Activated CD4-positive, alpha-beta memory T cell treated with anti-CD3 and anti-CD28 coated beads for 36 hours (primary cell): ENCODE data around the gene KLHL40. TPM values are rescaled to one million over a fixed set of nuclear protein-coding genes. Genes with fewer than 3 reads are reported as not detected.

Experiments
- CTCF ChIA-PET: fragments of 350-600 bp; sonication (Branson Sonifier 250); formaldehyde crosslinking; loops from one replicate; lab custom pipeline; 2021; ENCODE audit warnings: antibody characterized with exemption, inconsistent platforms; lab: Charles Lee
- POLR2A ChIA-PET: fragments of 350-600 bp; sonication (Branson Sonifier 250); formaldehyde crosslinking; loops from one replicate; lab custom pipeline; 2021; ENCODE audit warnings: antibody characterized with exemption; lab: Charles Lee
- DNase-seq: peaks from one replicate; pipeline ENCODE4 v3.0.0-alpha.2; 2020
- H3K27ac Mint-ChIP-seq: one replicate; pipeline ENCODE4 v1.8.0; 2021; ENCODE audit warnings: mixed read lengths
- H3K27me3 Mint-ChIP-seq: one replicate; pipeline ENCODE4 v1.8.0; 2021; ENCODE audit warnings: mixed read lengths
- H3K36me3 Mint-ChIP-seq: one replicate; pipeline ENCODE4 v1.8.0; 2021; ENCODE audit warnings: mixed read lengths
- H3K4me1 Mint-ChIP-seq: one replicate; pipeline ENCODE4 v1.8.0; 2021; ENCODE audit warnings: low read depth, mixed read lengths
- H3K4me3 Mint-ChIP-seq: one replicate; pipeline ENCODE4 v1.8.0; 2021; ENCODE audit warnings: mild to moderate bottlenecking, mixed read lengths
- H3K9me3 Mint-ChIP-seq: one replicate; pipeline ENCODE4 v1.8.0; 2021; ENCODE audit warnings: mixed read lengths
- intact Hi-C: fragments of 100-400 bp; cut with micrococcal nuclease; formaldehyde crosslinking; loops from one replicate; pipeline ENCODE4 v1.15.1; 2023
- total RNA-seq, 2 experiments: library from RNA; stranded (reverse); gene quantifications; one replicate each; pipeline ENCODE4 v1.2.3, GENCODE V29; 2021

KLHL40 gene
- total RNA-seq, 2 experiments from 2014 or later, result not detected

GRCh38 chr3:42652611-42653302 lies 32.6 kb upstream of the KLHL40 start:
- H3K4me1 Mint-ChIP-seq, result peaks cover 11% of the 10 kb centered on the region
- no peaks in the 10 kb centered on the region for H3K27me3 Mint-ChIP-seq
- intact Hi-C loops, result loop anchor here (5.0 kb wide), 1 partner anchor 90 kb away; no protein-coding TSS in a partner anchor
- peak overlapping the region; percentile 45 for H3K4me3 Mint-ChIP-seq
- no peaks in the 10 kb centered on the region for H3K36me3 Mint-ChIP-seq
- H3K9me3 Mint-ChIP-seq, result no peaks in the 10 kb centered on the region
- CTCF ChIA-PET, result interaction anchor here (1.1 to 1.3 kb wide), 2 partner anchors 93 to 178 kb away, joined by 3 read pairs; no protein-coding TSS in a partner anchor
- DNase-seq, result no peak
- POLR2A ChIA-PET, result interaction anchor here (0.7 kb wide), 1 partner anchor 50 kb away, joined by 3 read pairs; the partner anchor contains the start of gene HHATL
- H3K27ac Mint-ChIP-seq, result no peak overlapping the region

DNA sequence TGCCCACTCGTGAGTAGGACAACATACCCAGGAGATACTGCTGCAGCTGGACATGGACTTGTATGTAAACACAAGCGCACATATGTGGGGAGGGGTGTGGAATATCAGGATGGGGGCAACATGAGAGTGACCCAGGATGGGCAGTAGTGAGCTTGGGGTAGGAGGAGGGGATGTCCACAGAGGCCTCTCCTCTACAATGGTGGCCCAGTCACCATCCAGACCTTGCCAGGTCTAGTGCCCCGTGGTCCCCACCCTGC lies 32.1 kb upstream of the KLHL40 start:
- Mint-ChIP-seq H3K36me3 (no peaks in the 10 kb centered on the region), H3K4me3 (peak overlapping the region; percentile 45), H3K27me3 (no peaks in the 10 kb centered on the region), H3K4me1 (peaks cover 11% of the 10 kb centered on the region), H3K9me3 (no peaks in the 10 kb centered on the region), H3K27ac (no peak overlapping the region)
- no peak for DNase-seq
- CTCF ChIA-PET, result no interaction called here
- POLR2A ChIA-PET, result interaction anchor here (1.2 kb wide), 1 partner anchor 53 kb away, joined by 3 read pairs; the partner anchor contains the start of gene NKTR
- intact Hi-C loops, result loop anchor here (5.0 kb wide), 1 partner anchor 89 kb away; no protein-coding TSS in a partner anchor

GRCh38 chr3:42653560-42654330 lies 31.6 kb upstream of the KLHL40 start, which contains the start of gene ZBTB47:
ZBTB47 (plus strand) TSS chr3:42653697; CDS start chr3:42658356, 4,659 bp downstream.
- no peak for DNase-seq
- Mint-ChIP-seq H3K4me3 (peak within 1 kb of the TSS; percentile 75), H3K9me3 (no peaks in the 10 kb centered on the region), H3K27me3 (no peaks in the 10 kb centered on the region), H3K27ac (no peak within 1 kb of the TSS), H3K4me1 (peaks cover 11% of the 10 kb centered on the region), H3K36me3 (no peaks in the 10 kb centered on the region)
- POLR2A ChIA-PET, result interaction anchor here (1.2 kb wide), 1 partner anchor 53 kb away, joined by 3 read pairs; the partner anchor contains the start of gene NKTR
- intact Hi-C loops, result loop anchor here (5.0 kb wide), 1 partner anchor 89 kb away; no protein-coding TSS in a partner anchor
- CTCF ChIA-PET, result interaction anchor here (1.2 kb wide), 1 partner anchor 89 kb away, joined by 3 read pairs; no protein-coding TSS in a partner anchor

DNA sequence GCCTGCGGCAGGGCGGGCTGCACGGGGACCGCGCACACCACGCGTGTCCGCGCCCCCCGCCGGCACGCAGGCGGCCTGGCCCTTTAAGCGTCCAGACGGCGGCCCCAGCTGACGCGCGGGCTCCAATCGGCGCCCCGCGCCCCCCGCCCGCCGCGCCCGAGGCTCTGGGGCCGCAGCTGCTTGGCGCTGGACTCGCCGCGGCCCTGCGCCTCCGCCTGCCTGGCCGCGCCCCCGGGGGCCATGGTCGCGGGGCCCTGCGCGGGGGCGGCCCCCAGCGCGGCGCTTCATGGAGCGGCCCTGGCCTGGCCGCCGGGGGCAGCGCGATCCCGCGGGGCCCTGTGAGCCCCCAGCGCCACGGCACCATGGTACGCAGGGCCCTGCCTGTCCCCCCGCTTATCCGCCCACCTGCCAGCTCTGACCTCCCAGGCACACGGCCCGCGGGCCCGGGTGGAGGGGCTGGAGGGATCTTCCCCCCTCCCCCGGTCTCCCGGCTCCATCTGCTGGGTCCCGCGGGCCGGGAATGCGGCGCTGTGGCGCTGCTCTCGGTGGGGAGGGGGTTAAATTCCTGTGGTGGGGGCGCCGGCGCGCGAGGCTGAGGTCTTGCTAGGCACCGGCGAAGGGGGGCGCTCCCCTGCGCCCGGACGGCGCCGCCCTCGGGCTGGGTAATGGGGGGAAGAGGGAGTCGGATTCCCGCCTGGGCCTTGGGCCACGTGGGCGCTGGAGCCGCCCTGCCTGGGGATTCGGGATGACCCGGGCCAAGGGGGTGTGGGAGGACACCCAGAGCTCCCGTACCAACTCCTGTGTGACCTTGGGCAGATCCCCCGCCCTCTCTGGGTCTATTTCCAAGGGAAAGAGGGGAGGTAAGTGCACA lies 30.8 kb upstream of the KLHL40 start:
- H3K36me3 Mint-ChIP-seq, result no peaks in the 10 kb centered on the region
- H3K9me3 Mint-ChIP-seq, result no peaks in the 10 kb centered on the region
- POLR2A ChIA-PET, result interaction anchor here (0.6 to 1.2 kb wide), 2 partner anchors 54 to 110 kb away, joined by 3 read pairs; partner anchors contain the start of gene NKTR
- DNase-seq, result no peak
- no peak overlapping the region for H3K27ac Mint-ChIP-seq
- peaks cover 11% of the 10 kb centered on the region for H3K4me1 Mint-ChIP-seq
- H3K4me3 Mint-ChIP-seq, result peak overlapping the region; percentile 41
- CTCF ChIA-PET, result interaction anchor here (1.2 kb wide), 1 partner anchor 88 kb away, joined by 3 read pairs; no protein-coding TSS in a partner anchor
- intact Hi-C loops, result loop anchor here (5.0 kb wide), 1 partner anchor 88 kb away; no protein-coding TSS in a partner anchor
- no peaks in the 10 kb centered on the region for H3K27me3 Mint-ChIP-seq

DNA sequence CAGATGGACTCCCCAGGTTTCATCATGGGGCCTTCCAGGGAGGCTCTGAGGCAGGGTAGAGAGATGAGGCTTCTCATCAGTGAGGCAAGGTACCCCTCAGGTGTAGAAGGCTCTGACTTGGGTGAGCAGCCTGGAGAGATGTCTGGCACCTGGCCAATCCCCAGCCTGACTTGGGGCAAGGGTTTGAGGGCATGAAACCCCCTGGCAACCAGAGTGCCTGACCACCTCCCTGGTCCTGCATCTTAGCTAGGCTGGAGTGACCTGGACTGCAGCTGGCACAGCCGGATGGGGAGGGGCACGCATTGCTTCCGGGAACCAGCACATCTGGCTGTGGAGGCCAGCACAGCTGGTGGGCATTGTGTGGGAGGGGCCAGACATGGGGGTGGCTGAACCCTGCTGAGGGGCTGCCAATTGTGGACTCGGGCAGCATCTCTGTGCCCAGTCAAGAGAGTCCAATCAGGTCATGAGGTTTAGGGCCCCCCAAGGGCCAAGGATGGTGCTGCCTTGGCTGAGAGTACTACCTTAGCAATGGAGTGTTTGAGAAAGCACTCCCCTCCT lies 29.9 kb upstream of the KLHL40 start:
- H3K27ac Mint-ChIP-seq, result no peak overlapping the region
- H3K27me3 Mint-ChIP-seq, result no peaks in the 10 kb centered on the region
- no peak for DNase-seq
- ChIA-PET CTCF (no interaction called here), POLR2A (no interaction called here)
- peaks cover 11% of the 10 kb centered on the region for H3K4me1 Mint-ChIP-seq
- intact Hi-C loops, result no loop called here
- H3K4me3 Mint-ChIP-seq, result peak overlapping the region; percentile 41
- H3K9me3 Mint-ChIP-seq, result no peaks in the 10 kb centered on the region
- no peaks in the 10 kb centered on the region for H3K36me3 Mint-ChIP-seq

- POLR2A ChIA-PET, result no interaction called here
- no peak for DNase-seq
- Mint-ChIP-seq H3K27me3 (no peaks in the 10 kb centered on the region), H3K4me1 (peaks cover 11% of the 10 kb centered on the region), H3K36me3 (no peaks in the 10 kb centered on the region), H3K27ac (no peak overlapping the region), H3K4me3 (no peak overlapping the region), H3K9me3 (no peaks in the 10 kb centered on the region)
- intact Hi-C loops, result no loop called here
- CTCF ChIA-PET, result no interaction called here
Observed at GRCh38 chr3:42655980-42656679, 29.2 kb upstream of the KLHL40 start.

GRCh38 chr3:42656680-42657610 lies 28.4 kb upstream of the KLHL40 start:
- Mint-ChIP-seq H3K27ac (no peak overlapping the region), H3K9me3 (no peaks in the 10 kb centered on the region), H3K27me3 (no peaks in the 10 kb centered on the region), H3K4me3 (no peak overlapping the region), H3K36me3 (no peaks in the 10 kb centered on the region), H3K4me1 (peaks cover 11% of the 10 kb centered on the region)
- POLR2A ChIA-PET, result no interaction called here
- intact Hi-C loops, result no loop called here
- CTCF ChIA-PET, result interaction anchor here (0.6 to 1.2 kb wide), 2 partner anchors 105 to 156 kb away, joined by 3 to 4 read pairs; no protein-coding TSS in a partner anchor
- DNase-seq, result no peak

DNA sequence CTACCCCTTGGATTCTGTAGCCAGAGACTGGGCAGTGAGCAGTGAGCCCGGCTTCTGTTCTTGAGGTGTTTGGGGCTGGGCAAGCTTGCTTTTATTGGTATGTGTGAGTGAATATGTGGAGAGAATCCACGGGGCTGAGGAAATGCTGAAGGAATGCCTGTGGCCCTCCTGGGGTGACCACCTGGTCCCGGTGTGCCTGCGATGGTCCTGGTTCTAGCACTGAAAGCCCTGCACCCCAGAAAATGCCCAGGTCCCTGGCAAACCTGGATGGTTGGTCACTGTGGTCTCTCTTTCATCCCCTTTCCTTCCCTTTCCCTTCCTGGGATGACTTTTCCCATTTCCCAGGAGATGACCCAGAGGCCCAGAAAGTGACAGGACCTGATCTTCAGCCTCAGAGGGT lies 27.7 kb upstream of the KLHL40 start:
- Mint-ChIP-seq H3K36me3 (no peaks in the 10 kb centered on the region), H3K4me3 (no peak overlapping the region), H3K4me1 (peaks cover 11% of the 10 kb centered on the region), H3K9me3 (no peaks in the 10 kb centered on the region), H3K27ac (no peak overlapping the region), H3K27me3 (no peaks in the 10 kb centered on the region)
- intact Hi-C loops, result no loop called here
- no peak for DNase-seq
- CTCF ChIA-PET, result interaction anchor here (0.6 to 1.2 kb wide), 2 partner anchors 106 to 157 kb away, joined by 3 to 4 read pairs; no protein-coding TSS in a partner anchor
- POLR2A ChIA-PET, result no interaction called here

DNA sequence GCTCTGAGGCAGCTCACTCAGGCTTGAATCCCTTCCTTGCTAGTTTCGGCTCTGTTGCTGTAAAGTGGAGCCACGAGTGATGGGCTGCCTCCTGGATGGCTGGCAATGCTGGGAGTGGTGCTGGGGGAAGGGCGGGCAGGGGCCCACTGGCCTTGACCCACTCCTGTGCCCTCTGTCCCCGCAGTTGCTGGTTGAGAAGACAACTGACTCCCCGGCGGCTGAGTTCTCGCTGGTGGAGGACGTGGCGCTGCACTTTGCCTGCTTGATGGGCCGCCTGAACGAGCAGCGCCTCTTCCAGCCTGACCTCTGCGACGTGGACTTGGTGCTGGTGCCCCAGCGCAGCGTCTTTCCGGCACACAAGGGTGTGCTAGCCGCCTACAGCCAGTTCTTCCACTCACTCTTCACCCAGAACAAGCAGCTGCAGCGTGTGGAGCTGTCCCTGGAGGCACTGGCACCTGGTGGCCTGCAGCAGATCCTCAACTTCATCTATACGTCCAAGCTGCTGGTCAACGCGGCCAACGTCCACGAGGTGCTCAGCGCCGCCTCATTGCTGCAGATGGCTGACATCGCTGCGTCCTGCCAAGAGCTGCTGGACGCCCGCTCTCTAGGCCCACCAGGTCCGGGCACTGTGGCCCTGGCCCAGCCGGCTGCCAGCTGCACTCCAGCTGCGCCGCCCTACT lies 27.1 kb upstream of the KLHL40 start:
- Mint-ChIP-seq H3K9me3 (no peaks in the 10 kb centered on the region), H3K36me3 (no peaks in the 10 kb centered on the region), H3K4me1 (peaks cover 8% of the 10 kb centered on the region), H3K27me3 (no peaks in the 10 kb centered on the region), H3K27ac (no peak overlapping the region), H3K4me3 (no peak overlapping the region)
- ChIA-PET POLR2A (no interaction called here), CTCF (interaction anchor here (1.2 to 1.4 kb wide), 2 partner anchors 10 to 106 kb away, joined by 4 to 5 read pairs; no protein-coding TSS in a partner anchor)
- no peak for DNase-seq
- intact Hi-C loops, result no loop called here
